Amniotic stem cell (primary cell): ENCODE results near the gene NUBPL.
"Not testable (repeated sequence)": the region's sequence is repeated elsewhere in the genome, so short reads cannot be mapped to it uniquely, and the experiment has no call there.

Experiments
- DNase-seq: peaks from one replicate; lab custom pipeline; 2025; lab: John Stamatoyannopoulos, UW

The NUBPL gene

DNA sequence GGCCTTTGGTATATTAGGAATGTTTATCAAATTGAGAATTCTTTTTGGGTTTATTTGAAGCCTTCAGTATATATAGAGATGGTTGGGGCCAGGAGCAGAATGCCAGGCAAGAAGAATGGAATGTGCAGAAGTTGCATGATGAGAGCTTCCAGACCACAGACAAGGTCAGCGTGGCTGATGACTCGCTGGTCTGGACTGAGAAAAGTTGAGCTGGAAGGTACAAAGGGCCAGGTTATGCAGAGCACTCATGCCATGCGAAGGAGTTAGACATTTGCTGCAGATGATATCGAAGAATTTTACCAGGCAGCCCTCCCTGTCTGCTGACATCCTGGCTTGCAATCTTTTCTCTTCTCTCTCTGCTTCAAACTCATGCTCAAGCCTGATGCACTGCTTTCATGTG lies 319.7 kb downstream of the NUBPL start:
- peak; percentile 56 for DNase-seq

DNA sequence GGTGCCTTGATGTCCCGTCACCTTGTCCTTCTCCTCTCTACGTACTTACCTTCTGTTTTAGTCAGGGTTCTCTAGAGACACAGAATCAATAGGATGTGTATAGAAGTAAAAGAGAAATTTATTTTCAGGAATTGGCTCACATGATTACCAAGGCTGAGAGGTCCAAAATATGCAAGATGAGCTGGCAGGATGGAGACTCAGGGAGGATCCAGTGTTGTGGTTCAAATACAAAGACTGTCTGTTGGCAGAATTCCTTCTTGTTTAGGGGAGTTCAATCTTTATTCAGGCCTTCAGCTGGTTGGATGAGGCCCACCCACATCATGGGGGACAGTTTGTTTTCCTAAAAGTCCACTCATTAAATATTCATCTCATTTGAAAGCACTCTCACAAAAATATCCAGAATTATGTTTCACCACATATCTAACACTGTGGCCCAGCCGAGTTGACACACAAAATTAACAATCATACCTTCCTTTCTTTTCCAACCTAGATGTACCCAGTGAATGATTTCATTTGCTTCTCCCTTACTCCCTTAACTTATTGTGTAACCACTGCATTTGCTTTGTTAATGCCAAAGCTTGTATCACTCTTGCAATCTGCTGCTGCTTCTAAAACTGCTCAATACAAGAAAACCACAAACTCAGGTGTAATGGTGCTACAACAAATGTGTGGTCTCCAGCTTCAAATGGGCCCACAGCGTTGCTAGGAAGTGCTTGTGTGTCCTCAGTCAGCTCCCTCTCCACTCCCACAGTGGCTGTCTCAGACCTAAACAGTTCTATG lies 320.5 kb downstream of the NUBPL start:
- no peak for DNase-seq

DNA sequence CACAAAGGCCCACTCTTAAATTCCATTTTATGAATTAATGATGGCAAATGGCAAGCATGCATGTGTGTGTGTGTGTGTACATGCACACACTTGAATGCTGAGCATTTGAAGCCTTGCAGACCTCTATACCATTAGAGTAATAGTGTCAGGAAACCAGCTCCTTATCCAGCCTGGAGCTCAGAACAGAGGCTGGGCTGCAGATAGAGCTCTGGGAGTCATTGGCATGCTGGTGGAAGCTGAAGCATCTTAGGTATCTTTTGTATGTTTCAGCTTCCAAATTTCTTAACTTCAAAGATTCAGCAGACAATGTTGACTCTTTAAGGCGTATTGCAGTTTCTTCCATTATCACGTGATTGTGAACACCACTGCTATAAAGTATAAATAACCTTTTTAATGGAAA lies 323.0 kb downstream of the NUBPL start:
- no peak for DNase-seq

DNA sequence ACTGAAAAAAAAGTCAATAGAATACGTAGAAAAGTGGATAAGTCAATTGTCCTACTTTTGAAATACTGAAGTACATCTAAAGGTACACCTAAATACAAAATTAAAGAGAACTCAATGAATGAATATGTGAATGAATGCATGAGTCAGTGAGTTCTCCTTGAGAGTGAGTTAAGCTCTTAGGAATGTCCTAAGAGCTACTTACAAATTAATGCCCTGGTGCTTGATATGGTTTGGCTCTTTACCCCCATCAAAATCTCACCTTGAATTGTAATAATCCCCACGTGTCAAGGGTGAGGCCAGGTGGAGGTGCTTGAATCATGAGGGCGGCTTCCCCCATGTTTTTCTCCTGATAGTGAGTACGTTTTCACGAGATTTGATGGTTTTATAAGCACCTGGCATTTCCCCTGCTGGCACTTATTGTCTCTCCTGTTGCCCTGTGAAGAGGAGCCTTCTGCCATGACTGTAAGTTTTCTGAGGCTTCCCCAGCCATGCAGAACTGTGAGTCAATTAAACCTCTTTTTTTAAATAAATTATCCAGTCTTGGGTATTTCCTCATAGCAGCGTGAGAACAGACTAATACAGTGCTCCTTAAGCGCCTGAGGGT lies 323.7 kb downstream of the NUBPL start:
- DNase-seq: no peak

GRCh38 chr14:31886156-31886835 lies 325.1 kb downstream of the NUBPL start:
- DNase-seq: no peak

DNA sequence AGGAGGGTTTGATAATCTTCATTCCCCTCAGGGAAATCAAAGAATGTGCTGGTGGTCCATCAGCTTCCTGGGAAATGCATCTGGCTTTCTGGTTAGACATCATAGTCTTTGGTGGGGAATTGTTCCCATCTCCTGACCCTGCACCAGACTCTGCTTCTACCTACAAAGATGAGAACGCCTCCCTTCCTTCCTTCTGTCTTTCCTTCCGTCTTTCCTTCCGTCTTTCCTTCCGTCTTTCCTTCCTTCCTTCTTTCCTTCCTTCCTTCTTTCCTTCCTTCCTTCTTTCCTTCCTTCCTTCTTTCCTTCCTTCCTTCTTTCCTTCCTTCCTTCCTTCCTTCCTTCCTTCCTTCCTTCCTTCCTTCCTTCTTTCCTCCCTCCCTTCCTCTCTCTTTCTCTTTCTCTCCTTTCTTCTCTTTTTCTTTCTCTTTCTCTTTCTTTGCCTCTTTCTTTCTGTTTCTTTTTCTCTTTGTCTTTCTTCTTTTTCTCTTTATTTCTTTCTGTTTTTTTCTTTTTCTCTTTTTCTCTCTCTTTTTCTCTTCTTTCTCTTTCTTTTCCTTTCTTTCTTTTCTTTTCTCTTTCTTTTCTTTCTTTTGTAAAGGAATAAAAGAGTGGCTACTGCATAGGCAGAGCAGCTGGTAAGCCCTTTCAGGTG lies 326.9 kb downstream of the NUBPL start:
- no peak for DNase-seq

GRCh38 chr14:31889297-31889696 lies 328.1 kb downstream of the NUBPL start:
- DNase-seq: no peak

DNA sequence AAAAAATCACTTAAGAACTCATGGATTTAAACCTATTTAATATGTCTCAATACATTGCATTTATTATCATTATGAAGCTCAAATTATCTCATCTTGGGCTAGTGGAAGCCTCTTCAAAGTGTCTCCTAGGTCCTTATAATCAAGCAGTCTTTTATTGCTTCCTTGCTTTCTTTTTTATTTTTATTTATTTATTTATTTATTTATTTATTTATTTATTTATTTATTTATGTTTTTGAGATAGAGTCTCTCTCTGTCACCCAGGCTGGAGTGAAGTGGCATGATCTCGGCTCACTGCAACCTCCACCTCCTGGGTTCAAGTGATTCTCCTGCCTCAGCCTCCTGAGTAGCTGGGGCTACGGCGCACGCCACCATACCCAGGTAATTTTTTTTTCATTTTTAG lies 329.0 kb downstream of the NUBPL start:
- DNase-seq: not testable (repeated sequence)

DNA sequence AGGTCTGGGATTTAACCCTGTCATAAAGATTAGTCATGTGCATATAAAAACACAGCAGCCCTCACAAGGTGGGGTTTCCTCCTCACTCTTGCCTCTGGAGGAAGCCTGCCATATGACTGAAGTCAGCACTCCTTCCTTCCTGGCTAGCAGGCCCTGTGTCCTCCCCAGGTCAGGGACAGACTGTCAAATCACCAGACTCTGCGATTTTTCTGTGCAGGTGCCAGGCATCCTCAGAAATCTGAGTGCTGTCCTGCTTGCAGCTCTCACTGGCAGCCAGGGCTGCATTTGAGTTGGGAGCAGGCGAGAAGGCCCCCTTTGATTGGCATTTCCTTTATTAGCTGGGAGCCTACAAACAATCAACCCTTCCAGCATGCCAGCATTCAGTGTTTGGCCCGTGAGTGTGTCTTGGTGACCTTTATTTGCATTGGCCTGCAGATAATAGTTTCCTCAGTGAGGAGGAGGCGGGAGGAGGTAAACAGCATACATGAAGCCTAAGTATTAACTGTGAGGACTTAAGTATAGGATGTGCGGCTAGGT lies 332.1 kb downstream of the NUBPL start:
- no peak for DNase-seq

- DNase-seq: no peak
These were observed 333.1 kb downstream of the NUBPL start for GRCh38 chr14:31894351-31894750.

DNA sequence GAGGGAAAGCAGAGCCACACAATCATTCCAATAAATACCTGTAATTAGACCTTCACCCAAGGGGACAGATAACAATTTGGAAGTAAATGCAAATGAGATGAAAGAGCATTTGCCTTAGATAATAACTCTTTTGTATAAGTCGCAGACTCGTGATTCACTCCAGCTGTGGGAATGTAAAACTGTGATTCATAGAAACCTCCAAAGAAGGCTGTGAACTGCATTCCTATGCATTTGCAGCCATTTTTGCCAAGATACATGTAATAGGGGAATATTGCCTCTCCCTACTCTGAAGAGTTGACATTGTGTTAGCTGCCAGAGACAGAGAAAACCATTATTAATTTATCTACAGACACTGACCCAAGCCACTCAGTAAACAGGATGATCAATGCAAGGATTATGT lies 334.0 kb downstream of the NUBPL start:
- DNase-seq: peak; percentile 54

DNA sequence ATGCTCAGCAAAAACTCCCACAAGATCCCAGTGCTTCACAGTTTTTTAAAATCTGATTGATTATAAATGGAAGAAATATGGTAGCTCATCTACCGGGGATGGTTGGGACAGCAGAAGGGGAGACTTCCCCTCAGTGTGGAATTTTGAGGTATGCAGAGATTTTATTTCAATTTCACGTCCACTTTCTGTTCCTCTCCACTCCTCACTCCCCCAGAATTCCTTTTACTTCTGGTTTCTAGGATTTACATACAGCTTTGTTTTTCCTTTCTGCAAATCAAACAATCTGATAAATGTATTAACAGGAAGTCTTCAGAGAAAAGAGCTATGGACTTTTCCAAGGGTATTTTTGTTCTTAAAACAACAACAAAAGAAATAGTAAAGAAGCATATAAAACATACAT lies 334.4 kb downstream of the NUBPL start:
- DNase-seq: no peak

DNA sequence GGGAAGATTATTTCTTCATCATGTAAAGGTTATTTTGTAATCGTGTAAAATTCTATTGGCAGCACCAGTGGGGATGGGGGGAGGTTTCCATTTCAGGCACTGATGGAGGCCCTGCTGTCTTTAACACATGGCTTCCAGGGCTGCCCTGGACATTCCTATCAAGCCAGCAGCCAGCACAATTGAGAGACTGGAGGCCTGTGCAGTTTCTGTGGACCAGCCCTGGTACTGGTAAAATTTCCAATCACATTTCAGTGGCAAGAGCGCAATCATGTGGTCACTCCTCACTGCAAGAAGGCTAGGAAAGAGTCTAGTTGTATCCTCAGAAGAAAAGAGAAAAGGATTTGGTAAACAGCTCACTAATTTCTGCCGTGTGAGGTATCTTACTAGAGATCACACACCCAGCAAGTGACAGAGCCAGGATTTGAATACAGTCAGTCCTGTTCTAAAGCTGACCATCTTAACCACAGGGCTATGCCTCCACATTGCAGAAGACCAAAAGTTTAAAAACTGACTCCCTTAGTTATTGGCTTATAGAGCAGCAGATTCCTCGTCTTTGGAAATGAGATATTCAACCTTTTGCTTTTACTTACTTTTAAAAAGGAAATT lies 336.5 kb downstream of the NUBPL start:
- no peak for DNase-seq

DNA sequence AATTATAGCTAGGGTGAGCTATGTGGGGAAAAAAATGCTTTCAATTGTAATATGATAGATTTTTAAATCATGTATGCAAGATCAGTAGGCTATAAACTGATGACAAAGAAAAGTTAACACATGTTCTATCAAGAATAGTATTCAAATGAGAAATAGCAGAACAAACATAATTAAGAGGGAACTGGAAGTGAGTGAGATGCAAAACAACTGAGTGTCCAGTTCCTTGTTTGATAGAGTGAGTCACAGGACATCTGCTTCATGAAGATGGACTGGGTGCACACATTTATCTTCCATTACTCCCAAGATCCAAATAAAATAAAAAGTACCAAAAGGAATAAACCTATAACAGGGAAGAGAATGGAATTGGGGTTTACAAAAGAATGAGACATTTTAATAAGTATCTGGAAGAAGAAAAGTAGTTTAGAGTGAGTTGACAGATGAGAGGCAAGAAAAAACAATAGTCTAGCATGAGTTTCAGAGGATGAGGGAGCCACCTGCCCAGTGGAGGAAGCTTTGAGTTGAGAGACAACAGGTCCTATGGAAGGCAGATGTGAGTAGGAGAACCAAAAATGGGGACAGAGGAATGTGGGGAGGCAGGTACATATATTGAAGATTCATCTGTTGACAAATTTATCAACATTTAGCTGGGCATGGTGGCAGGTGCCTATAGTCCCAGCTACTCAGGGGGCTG lies 337.8 kb downstream of the NUBPL start:
- DNase-seq: no peak

DNA sequence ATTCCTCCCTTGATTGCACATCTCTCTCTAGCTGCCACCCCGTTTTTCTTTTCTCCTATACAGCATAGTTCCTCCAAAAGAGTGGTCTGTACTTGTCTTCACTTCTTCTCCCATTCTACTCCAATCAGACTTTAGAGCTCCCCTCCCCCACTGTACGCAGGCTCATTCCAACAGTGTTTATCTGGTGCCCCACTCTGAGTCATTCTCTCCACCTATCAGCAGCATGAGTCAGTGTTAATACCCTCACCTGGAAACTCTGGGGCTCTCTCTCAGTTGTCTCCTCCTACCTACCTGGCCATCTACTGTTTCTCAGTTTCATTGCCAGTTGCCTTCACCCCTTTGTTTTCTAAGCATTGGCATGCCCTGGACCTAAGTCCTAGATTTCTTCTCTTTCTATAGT lies 340.8 kb downstream of the NUBPL start:
- no peak for DNase-seq

GRCh38 chr14:31902945-31903646 lies 341.9 kb downstream of the NUBPL start:
- no peak for DNase-seq

DNA sequence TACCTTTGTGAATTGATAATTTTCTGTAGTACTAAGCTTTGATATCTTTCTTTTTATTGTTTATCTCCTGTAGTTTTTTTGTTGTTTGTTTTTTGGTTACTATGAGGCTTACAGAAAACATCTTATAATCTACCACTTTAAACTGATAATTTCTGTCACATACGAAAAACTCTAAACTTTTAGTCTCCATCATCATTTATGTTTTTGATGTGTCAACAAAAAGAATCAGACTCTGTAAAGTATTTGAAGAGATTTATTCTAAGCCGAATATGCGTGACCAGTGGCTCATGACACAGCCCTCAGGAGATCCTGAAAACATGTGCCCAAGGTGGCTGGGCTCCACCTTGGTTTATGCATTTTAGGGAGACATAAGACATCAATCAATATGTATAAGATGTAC lies 348.8 kb downstream of the NUBPL start:
- no peak for DNase-seq
